Measurements from ENCODE around the gene ALLC.
"Not testable (repeated sequence)": the region's sequence is repeated elsewhere in the genome, so short reads cannot be mapped to it uniquely, and the experiment has no call there.

GRCh38 chr2:3635975-3636327 is 22.0 kb upstream of the ALLC start:
- not testable (repeated sequence) for TF ChIP-seq TAF1, POLR2A, POLR2AphosphoS5 (IDR thresholded peaks at IDR 0.05; ENCODE audit: low read depth, low read length)
